GM12874 (cell line): Measurements from ENCODE around the gene OTULINL.

Experiments used
- CTCF ChIP-seq: IDR thresholded peaks from 2 replicates; pipeline ENCODE4 v1.5.1; 2011; ENCODE audit warnings: low read depth, mild to moderate bottlenecking, control low read depth, low read length, moderate library complexity; ENCODE audit not compliant: insufficient read depth

The OTULINL gene

GRCh38 chr5:14569948-14570691, 11.5 kb upstream of the OTULINL start:
- no peak for TF ChIP-seq CTCF

- no peak for TF ChIP-seq CTCF
These were observed 9.7 kb upstream of the OTULINL start for GRCh38 chr5:14571901-14572300.

GRCh38 chr5:14572385-14572784, 9.2 kb upstream of the OTULINL start:
- no peak for TF ChIP-seq CTCF

- no peak for TF ChIP-seq CTCF
These were observed 8.8 kb upstream of the OTULINL start for GRCh38 chr5:14572836-14573235.

- TF ChIP-seq CTCF = no peak
These were observed 7.5 kb upstream of the OTULINL start for GRCh38 chr5:14574096-14574495.

GRCh38 chr5:14574891-14575508, 6.6 kb upstream of the OTULINL start:
- no peak for TF ChIP-seq CTCF

GRCh38 chr5:14576206-14576605, 5.4 kb upstream of the OTULINL start:
- TF ChIP-seq CTCF = no peak
